Thoracic aorta (tissue), 2 donors: ENCODE results near the gene MBD2. TPM values are rescaled to one million over a fixed set of nuclear protein-coding genes. Genes with fewer than 3 reads are reported as not detected.

Source experiments
- ATAC-seq: fragments of 150-250 bp; one replicate; pipeline ENCODE4 v1.8.0; 2017; ENCODE audit warnings: low read depth; ENCODE audit not compliant: insufficient number of reproducible peaks, low FRiP score
- DNase-seq: peaks from one replicate; pipeline ENCODE4 v3.0.0-alpha.2; 2020; ENCODE audit warnings: low spot score
- H3K27ac ChIP-seq, 2 donors: fragments of 200-600 bp; sonication (generic); 1 replicate in 1 of 2; 2 replicates in 1 of 2; pipeline ENCODE4 v1.5.1; 2016; ENCODE audit warnings: mild to moderate bottlenecking in 2 of 2, moderate library complexity in 2 of 2
- H3K27me3 ChIP-seq: fragments of 200-600 bp; sonication (generic); replicated peaks from 2 replicates; pipeline ENCODE4 v1.6.0; 2016; ENCODE audit warnings: mild to moderate bottlenecking; ENCODE audit not compliant: insufficient read depth
- H3K36me3 ChIP-seq: fragments of 200-600 bp; sonication (generic); one replicate; pipeline ENCODE4 v1.5.1; 2016
- H3K4me1 ChIP-seq, 2 donors: fragments of 200-600 bp; sonication (generic); 1 replicate in 1 of 2; 2 replicates in 1 of 2; pipeline versions ENCODE4 v1.5.1 to v1.6.0; 2016; ENCODE audit warnings: low read depth in 2 of 2, mild to moderate bottlenecking in 1 of 2; ENCODE audit not compliant: control insufficient read depth in 1 of 2
- H3K4me3 ChIP-seq: fragments of 200-600 bp; sonication (generic); 2 replicates; pipeline ENCODE4 v1.5.1; 2016; ENCODE audit warnings: mild to moderate bottlenecking
- H3K9me3 ChIP-seq: fragments of 200-600 bp; sonication (generic); 2 replicates; pipeline ENCODE4 v1.5.1; 2016
- total RNA-seq, 2 donors: library from RNA; depleted of rRNA; stranded (reverse); fragments of >200 nt; gene quantifications; one replicate each; pipeline versions ENCODE4 v1.1.0 to v1.2.3, GENCODE V29; 2016
- TF ChIP-seq, protein P1 (sequence below): fragments of 200-600 bp; sonication (generic); IDR thresholded peaks from one replicate; pipeline ENCODE4 v1.5.1; 2019; ENCODE audit warnings: antibody characterized with exemption

MBD2 gene
- total RNA-seq, 2 donors from 2014 or later = 43.5 to 49.3 TPM

DNA sequence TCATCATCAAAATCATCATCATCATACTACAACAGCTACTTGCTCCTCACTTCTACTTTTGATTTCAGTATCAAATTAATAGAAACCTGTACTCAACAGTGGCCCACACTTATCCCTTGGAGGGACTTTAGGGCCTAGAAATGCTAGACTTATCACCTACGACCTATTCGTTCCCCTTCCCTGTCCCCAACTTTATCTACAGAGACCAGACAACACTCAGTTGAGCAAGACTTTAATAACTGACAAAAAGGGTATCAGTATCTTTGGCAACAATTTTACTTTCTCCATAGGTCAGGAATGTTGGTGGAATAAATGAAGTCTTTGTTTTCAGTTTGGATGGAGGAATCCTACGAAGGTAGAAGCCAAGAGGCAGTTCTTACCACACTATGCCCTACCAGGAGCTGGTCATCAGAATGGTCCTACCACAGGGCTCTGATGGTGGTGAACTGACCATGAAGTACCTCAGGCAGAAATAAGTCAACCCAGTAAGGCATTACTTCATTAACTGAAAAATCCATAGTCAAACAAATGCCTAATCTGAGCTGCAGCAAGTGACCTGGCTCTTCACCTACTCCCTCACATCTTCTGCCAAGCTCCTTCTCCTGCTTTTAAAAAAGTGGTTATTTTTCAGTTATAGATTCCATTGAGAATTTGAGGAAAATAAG is 26.6 kb downstream of the MBD2 start:
- TF ChIP-seq, protein P1, sequence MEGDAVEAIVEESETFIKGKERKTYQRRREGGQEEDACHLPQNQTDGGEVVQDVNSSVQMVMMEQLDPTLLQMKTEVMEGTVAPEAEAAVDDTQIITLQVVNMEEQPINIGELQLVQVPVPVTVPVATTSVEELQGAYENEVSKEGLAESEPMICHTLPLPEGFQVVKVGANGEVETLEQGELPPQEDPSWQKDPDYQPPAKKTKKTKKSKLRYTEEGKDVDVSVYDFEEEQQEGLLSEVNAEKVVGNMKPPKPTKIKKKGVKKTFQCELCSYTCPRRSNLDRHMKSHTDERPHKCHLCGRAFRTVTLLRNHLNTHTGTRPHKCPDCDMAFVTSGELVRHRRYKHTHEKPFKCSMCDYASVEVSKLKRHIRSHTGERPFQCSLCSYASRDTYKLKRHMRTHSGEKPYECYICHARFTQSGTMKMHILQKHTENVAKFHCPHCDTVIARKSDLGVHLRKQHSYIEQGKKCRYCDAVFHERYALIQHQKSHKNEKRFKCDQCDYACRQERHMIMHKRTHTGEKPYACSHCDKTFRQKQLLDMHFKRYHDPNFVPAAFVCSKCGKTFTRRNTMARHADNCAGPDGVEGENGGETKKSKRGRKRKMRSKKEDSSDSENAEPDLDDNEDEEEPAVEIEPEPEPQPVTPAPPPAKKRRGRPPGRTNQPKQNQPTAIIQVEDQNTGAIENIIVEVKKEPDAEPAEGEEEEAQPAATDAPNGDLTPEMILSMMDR = no peak
- H3K36me3 ChIP-seq = peaks cover 3% of the 10 kb centered on the region
- H3K4me3 ChIP-seq = no peak overlapping the region
- no peak for DNase-seq
- no peak overlapping the region for H3K27ac ChIP-seq
- H3K9me3 ChIP-seq = no peaks in the 10 kb centered on the region
- H3K27me3 ChIP-seq = no peaks in the 10 kb centered on the region
- no peaks in the 10 kb centered on the region for H3K4me1 ChIP-seq
- no peak for ATAC-seq

DNA sequence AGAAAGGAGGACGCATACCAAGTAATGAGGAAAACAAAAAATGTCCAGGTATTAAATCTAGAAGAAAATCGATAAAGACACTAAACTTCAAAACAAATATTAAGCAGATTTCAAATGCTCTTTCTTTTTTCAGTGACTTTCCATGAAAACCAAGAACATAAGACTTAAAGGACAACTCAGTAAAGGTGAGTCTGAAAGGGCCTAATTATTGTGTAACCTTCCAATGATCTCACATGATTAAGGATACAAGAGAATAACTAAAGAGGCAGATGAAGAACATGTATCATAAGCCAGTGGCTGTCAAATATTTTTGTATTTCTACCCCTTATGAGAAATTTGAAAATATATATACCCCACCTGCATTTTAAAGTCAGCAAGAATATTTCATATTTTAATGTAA is 30.7 kb downstream of the MBD2 start:
- Histone ChIP-seq H3K36me3 (peaks cover 3% of the 10 kb centered on the region), H3K4me1 (no peaks in the 10 kb centered on the region), H3K27me3 (no peaks in the 10 kb centered on the region), H3K4me3 (no peak overlapping the region), H3K9me3 (no peaks in the 10 kb centered on the region), H3K27ac (no peak overlapping the region)
- TF ChIP-seq, protein P1 = no peak
- DNase-seq (no peak), ATAC-seq (no peak)

DNA sequence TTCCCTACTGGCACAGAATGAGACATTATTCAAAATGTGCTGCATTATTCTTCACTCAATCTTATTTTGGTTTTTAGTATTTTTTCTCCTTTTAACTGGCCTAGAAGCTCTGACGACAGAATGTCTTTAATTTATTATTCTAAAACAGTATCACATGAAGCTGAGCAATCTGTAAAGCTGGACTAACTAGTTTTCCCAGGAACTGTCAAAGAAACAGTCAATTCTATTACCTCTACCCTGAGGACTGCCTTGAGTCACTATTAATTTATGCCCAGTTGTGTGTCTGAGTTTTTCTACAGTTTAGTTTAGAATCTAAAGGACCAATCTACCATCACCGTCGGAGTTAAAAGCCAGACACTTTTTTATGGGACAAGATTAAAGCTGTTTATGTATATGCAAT is 31.6 kb downstream of the MBD2 start:
- Histone ChIP-seq H3K36me3 (peaks cover 3% of the 10 kb centered on the region), H3K27ac (no peak overlapping the region), H3K4me1 (no peaks in the 10 kb centered on the region), H3K27me3 (no peaks in the 10 kb centered on the region), H3K9me3 (no peaks in the 10 kb centered on the region), H3K4me3 (no peak overlapping the region)
- no peak for ATAC-seq
- TF ChIP-seq, protein P1 = no peak
- no peak for DNase-seq

DNA sequence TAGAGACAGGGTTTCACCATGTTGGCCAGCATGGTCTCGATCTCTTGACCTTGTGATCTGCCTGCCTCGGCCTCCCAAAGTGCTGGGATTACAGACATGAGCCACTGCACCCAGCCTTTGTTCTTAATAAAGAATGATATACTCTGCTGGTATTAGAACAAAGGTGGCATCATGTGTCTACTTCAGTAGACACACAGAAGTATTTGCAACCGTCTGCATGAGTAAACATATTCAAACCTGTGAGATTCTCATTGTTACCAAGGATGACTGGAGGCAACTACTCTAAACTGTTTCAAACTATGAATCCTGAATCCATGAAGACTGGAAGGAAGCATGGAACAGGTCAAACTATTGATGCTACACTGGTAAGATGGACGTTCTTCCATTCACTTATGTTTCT is 32.1 kb downstream of the MBD2 start:
- no peak for ATAC-seq
- H3K9me3 ChIP-seq = no peaks in the 10 kb centered on the region
- TF ChIP-seq, protein P1 = no peak

DNA sequence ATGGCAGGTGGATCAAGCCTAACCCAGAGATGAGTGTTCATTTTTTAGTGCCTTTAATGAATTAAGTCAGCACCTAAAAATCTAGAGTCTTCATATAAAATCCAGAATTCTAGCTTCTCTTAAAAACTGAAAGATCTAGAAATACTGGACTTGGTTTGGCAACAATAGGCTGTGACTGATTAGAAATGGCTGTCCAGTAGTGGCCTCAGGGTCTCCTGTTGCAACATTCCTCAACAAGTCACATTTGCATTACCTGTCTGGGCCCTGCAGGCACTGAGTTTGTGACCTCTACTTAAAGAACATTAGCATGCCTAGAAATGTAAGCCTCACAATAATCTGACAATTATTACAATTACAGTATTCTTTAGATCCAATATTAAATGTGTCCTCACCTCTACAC is 33.1 kb downstream of the MBD2 start:
- no peak for ATAC-seq
- TF ChIP-seq, protein P1 = no peak

More for the DNA sequence above, 32.1 kb downstream of the MBD2 start:
- H3K27ac ChIP-seq = no peak overlapping the region
- no peaks in the 10 kb centered on the region for H3K4me1 ChIP-seq
- no peak overlapping the region for H3K4me3 ChIP-seq
- no peaks in the 10 kb centered on the region for H3K27me3 ChIP-seq
- H3K36me3 ChIP-seq = peaks cover 5% of the 10 kb centered on the region
- no peak for DNase-seq

More for the DNA sequence above, 33.1 kb downstream of the MBD2 start:
- Histone ChIP-seq H3K27me3 (no peaks in the 10 kb centered on the region), H3K36me3 (peaks cover 7% of the 10 kb centered on the region), H3K27ac (no peak overlapping the region), H3K4me1 (no peaks in the 10 kb centered on the region), H3K9me3 (no peaks in the 10 kb centered on the region), H3K4me3 (no peak overlapping the region)
- DNase-seq = no peak
